ENCODE data around the gene ARHGAP10.

ARHGAP10 gene

DNA sequence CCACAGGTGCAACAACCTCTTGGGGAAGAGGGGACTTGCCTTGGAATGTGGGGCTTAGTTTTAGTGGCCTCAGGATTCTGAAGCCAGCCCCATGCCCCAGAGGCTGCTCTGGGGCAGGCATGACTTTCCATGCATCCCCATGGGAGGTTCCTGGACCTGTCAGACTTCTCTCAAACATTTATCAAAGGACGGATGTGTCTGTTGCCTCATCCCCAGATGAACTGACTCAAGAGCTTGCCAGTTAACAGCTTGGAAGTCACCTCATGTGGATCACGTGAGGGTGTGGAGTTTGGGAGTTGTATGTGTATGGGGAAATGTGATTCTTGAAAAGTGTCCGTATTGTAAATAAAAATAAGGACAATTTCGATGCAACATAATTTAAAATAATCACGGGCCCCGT lies 341.5 kb downstream of the ARHGAP10 start:
- ChIA-PET POLR2A (no interaction called here), CTCF (no interaction called here)
- TF ChIP-seq, protein P1, sequence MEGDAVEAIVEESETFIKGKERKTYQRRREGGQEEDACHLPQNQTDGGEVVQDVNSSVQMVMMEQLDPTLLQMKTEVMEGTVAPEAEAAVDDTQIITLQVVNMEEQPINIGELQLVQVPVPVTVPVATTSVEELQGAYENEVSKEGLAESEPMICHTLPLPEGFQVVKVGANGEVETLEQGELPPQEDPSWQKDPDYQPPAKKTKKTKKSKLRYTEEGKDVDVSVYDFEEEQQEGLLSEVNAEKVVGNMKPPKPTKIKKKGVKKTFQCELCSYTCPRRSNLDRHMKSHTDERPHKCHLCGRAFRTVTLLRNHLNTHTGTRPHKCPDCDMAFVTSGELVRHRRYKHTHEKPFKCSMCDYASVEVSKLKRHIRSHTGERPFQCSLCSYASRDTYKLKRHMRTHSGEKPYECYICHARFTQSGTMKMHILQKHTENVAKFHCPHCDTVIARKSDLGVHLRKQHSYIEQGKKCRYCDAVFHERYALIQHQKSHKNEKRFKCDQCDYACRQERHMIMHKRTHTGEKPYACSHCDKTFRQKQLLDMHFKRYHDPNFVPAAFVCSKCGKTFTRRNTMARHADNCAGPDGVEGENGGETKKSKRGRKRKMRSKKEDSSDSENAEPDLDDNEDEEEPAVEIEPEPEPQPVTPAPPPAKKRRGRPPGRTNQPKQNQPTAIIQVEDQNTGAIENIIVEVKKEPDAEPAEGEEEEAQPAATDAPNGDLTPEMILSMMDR (IDR thresholded peaks at IDR 0.05; ENCODE audit: control extremely low read depth, extremely low read depth, low read depth, missing control alignments): no peak
- no peak for DNase-seq (ENCODE audit: extremely low spot score)

DNA sequence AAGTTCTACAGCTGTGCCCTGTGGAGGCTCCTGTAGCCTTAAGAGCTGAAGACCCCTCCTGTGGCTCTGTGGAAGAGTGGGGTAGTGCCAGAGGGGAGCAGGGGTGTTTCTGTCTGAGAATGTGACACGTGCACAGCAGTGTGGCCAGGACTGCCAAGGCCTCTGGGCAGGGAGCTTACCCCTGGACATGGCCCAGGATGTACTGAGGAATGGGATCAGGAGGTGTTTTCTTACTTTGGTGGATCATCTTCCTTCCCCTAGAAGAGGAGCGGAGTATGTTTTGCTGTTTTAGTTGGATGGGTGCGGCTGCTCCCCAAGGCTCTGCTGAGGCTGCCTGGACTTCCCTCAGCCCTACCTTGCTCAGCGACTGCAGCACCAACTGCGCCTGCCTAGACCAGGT lies 342.6 kb downstream of the ARHGAP10 start:
- TF ChIP-seq, protein P1 (IDR thresholded peaks at IDR 0.05; ENCODE audit: control extremely low read depth, extremely low read depth, low read depth, missing control alignments): no peak
- POLR2A ChIA-PET: no interaction called here
- DNase-seq (ENCODE audit: extremely low spot score): no peak
- CTCF ChIA-PET: no interaction called here

DNA sequence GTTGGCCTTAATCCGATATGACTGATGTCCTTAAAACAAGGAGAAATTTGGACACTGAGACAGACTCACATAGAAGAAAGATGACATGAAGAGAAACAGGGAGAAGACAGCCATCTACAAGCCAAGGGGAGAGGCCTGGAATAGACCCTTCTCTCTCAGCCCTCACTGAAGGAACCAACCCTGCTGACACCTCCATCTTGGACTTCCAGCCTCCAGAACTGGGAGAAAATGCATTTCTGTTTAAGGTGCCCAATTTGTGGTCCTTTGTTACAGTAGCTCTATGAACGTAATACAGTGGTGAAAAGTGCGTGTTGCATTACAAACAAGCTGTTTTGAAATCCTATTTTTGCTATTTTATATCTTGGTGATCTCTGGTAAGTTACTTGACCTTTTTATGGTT lies 343.6 kb downstream of the ARHGAP10 start:
- no peak for DNase-seq (ENCODE audit: extremely low spot score)
- TF ChIP-seq, protein P1 (IDR thresholded peaks at IDR 0.05; ENCODE audit: control extremely low read depth, extremely low read depth, low read depth, missing control alignments): no peak
- ChIA-PET CTCF (interaction anchor here (1.1 to 1.3 kb wide), 2 partner anchors 17 to 19 kb away, joined by 4 to 6 read pairs; no protein-coding TSS in a partner anchor), POLR2A (no interaction called here)

DNA sequence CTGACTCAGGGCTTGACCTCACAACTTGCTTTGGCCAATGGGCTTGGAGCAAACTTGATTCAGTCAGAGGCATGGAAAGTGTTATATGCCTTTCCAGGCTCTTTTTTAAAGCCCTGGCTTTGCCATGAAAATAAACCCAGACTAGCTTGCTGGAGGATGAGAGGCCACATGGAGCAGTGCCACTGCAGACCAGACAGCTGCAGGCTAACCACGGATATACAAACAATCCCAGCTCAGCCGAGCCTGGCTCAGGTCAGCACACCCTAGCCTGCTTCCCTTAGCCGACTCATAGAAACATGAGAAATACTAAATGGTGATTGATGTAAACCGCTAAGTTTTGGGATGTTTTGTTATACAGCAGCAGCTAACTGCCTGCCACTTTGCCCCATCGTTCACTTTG lies 345.1 kb downstream of the ARHGAP10 start:
- DNase-seq (ENCODE audit: extremely low spot score): no peak
- POLR2A ChIA-PET: no interaction called here
- CTCF ChIA-PET: interaction anchor here (1.0 kb wide), 1 partner anchor 36 kb away, joined by 3 read pairs; no protein-coding TSS in a partner anchor
- TF ChIP-seq, protein P1 (IDR thresholded peaks at IDR 0.05; ENCODE audit: control extremely low read depth, extremely low read depth, low read depth, missing control alignments): no peak

DNA sequence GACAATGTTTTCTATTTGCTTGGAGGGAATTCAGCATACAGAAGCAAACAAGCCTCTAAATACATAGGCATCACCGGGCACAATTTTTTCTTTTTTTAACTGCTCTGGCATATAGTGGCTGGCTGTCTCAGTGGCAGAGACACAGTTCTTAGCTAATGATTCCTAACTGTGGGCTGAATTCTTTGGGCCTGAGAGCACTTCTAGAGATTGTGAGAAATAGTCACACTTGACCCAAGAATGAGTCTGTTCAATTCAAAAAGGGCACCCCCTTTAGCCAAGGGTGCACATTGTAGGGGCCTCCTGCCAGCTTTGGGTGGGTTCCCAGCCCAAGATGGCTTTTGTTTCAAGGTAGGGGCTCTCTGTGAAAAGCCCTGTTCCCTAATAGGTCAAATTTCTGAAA lies 345.7 kb downstream of the ARHGAP10 start:
- POLR2A ChIA-PET: no interaction called here
- TF ChIP-seq, protein P1 (IDR thresholded peaks at IDR 0.05; ENCODE audit: control extremely low read depth, extremely low read depth, low read depth, missing control alignments): no peak
- CTCF ChIA-PET: interaction anchor here (1.0 to 1.4 kb wide), 2 partner anchors 20 to 37 kb away, joined by 3 read pairs; no protein-coding TSS in a partner anchor
- no peak for DNase-seq (ENCODE audit: extremely low spot score)

DNA sequence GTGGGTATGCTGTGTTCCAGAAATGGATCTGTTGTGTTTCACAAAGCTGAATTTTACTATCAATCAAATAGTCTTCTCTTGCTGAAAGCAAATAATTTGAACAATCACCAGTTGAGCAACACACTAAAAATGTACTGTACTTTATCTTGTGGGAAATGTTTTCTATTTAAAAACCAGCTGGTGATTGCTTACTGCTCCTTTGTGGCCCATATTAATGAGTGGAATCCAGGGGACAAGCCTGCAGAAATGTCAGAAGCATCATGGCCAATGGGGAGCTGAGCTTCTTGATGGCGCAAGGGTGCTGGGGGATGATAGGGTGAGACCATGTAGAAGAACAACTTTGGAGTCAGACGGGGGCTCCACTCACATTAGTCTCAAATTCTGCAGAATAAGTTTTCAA lies 346.2 kb downstream of the ARHGAP10 start:
- TF ChIP-seq, protein P1 (IDR thresholded peaks at IDR 0.05; ENCODE audit: control extremely low read depth, extremely low read depth, low read depth, missing control alignments): no peak
- CTCF ChIA-PET: interaction anchor here (1.0 to 1.4 kb wide), 2 partner anchors 21 to 37 kb away, joined by 3 read pairs; no protein-coding TSS in a partner anchor
- DNase-seq (ENCODE audit: extremely low spot score): no peak
- POLR2A ChIA-PET: no interaction called here

DNA sequence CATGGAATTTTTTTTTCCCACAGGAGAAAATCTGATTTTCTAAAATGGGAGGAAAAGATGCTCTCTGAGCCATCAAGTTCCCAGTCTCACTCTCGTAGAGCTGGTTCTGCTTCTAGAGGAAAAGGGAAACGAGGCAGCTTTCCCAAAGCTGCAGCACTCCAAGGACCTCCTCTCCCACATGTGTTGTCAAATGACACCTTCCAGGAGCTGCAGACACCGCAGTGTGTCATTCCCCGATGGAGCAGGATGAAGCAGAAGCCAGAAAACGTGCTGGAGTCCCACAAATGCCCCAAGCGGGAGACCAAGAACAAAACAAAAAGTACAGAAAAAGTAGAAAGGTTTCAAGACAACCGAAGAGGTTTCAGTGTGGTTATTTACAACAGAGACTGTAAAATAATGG lies 348.1 kb downstream of the ARHGAP10 start:
- CTCF ChIA-PET: no interaction called here

More for the DNA sequence above, 348.1 kb downstream of the ARHGAP10 start:
- no peak for DNase-seq (ENCODE audit: extremely low spot score)
- TF ChIP-seq, protein P1 (IDR thresholded peaks at IDR 0.05; ENCODE audit: control extremely low read depth, extremely low read depth, low read depth, missing control alignments): no peak
- POLR2A ChIA-PET: no interaction called here

Measured in GM10248 (cell line).